NCI-H2227 (cell line): Measurements from ENCODE around the gene AIP.
"Not testable (repeated sequence)": the region's sequence is repeated elsewhere in the genome, so short reads cannot be mapped to it uniquely, and the experiment has no call there.

Experiments
- DNase-seq: peaks from one replicate; lab custom pipeline; 2025; ENCODE audit not compliant: unreplicated experiment; lab: John Stamatoyannopoulos, UW

Gene AIP

DNA sequence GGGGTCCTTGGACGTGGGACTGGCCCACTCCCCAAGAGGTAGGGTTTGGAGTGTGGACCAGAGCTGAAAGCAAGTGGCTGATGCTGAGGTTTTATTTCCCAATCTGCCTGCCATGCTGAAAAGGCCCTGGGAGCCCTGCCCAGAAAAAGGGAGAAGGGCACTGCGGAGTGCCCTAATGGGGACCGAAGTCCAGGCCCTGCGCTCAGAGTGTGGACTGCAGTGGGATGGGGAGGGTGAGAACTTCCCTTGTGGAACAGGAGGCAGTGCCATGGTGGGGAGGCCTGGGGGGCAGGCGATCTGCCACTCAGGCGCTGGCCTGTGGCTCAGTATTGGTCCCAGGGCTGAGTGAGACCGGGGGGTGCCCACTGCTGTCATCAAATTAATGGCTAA is 34.6 kb upstream of the AIP start:
- DNase-seq: no peak

- DNase-seq: no peak
Measured at GRCh38 chr11:67449116-67449844, 33.5 kb upstream of the AIP start.

DNA sequence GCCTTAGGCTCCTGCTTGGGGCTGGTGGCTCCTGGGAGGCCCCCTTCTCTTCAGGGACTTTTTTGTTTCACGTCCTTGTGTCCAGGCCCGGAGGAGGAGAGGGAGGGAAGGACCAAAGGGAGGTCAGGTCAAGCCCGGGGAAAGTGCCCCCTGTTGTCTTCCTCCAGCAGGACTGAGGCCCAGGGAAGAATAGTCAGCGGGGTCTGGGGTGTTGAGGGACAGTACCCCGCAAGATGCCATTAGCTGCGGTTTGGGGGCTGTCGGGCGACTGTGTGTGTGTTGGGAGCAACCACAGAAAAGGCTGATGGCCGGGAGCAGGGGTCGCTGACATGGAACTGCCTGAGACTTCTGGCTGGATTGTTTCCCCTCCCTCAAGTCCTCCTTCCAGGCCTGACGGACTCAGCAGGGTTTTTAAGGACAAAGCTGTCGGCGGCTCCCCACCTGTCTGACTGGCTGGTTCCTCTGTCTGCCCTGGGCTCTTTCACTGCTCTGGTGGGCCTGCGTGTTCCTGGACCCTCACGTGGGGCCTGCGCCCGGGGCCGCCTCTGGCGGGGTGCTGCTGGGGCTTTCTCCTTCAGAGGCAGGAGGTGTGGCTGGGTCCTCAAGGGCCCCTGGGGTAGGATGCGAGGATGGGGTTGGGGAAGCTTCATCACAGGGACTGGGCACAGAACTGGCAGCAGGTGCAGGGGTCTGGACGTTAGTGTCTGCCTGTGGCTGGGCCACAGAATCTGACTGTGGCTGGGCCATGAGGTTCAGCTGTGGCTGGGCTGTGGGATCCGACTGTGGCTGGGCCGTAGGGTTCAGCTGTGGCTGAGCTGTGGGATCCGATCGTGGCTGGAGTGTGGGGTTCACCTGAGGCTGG is 31.8 kb upstream of the AIP start:
- no peak for DNase-seq

DNA sequence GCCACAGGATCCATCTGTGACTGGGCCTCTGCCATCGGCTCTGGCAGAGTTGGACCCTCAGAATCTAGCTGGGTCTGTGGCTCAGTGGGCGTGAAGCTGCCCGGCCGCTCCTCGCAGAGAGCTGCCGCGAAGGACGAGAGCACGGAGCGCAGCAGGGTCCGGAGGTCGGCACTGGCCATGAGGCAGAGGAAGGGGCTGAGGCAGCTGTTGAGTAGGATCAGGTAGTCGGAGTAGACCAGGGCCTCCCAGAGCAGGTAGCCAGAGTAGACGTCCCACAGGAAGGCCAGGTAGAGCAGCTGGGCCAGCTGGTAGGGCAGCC is 31.2 kb upstream of the AIP start:
- no peak for DNase-seq

- no peak for DNase-seq
Measured at GRCh38 chr11:67452141-67452952, 30.5 kb upstream of the AIP start, which contains the start of gene GPR152. Gene GPR152 (minus strand): TSS chr11:67452729. CDS start chr11:67452724, 5 bp downstream.

DNA sequence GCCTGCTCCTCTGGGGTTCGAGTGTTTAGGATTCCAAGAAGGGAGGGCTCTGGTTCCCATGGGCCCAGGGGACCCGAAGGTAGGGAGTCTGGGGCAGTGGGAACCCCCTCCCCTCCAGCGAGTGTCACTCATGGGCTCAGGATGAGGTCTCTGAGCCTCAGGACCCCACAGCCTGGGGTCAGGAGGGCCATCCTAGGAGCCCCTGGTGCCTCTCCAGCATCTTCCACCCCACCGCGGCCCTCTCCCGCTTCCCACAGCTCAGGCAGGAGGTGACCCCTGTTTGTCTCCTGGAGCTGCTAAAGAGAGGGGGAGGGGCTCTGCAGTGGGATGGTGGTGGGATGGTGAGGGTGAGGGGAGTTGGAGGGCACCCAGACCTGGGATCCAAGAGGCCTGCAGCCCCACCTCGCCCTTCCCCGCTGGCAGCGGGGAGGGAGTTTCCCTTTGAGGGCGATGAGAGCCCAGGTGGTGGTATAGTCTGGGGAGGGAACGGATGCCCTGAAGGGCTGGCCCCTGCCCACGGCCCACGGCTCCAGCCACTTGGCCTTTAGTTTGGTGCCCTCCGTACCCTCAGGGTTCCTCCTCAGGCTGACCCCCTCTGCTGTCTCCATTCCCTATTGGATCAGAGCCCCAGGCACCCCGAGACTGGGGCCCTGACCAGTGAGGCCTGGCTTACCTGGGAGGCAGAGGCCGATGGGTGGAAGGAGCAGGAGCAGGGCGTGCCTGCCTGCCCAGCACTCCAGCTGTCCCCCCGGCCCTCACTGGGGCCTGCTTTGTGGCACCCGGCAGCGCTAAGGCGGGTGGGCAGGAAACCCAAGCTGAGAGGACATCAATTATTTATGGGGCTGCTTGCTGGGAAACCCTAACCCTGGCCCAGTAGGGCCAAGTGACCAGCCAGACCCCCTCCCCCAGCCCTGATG is 28.8 kb upstream of the AIP start:
- DNase-seq: no peak

GRCh38 chr11:67455054-67455453 is 27.8 kb upstream of the AIP start, which contains the start of gene CABP4:
Gene CABP4 (plus strand): TSS chr11:67455354. CDS start chr11:67455424, 70 bp downstream.
- no peak for DNase-seq

DNA sequence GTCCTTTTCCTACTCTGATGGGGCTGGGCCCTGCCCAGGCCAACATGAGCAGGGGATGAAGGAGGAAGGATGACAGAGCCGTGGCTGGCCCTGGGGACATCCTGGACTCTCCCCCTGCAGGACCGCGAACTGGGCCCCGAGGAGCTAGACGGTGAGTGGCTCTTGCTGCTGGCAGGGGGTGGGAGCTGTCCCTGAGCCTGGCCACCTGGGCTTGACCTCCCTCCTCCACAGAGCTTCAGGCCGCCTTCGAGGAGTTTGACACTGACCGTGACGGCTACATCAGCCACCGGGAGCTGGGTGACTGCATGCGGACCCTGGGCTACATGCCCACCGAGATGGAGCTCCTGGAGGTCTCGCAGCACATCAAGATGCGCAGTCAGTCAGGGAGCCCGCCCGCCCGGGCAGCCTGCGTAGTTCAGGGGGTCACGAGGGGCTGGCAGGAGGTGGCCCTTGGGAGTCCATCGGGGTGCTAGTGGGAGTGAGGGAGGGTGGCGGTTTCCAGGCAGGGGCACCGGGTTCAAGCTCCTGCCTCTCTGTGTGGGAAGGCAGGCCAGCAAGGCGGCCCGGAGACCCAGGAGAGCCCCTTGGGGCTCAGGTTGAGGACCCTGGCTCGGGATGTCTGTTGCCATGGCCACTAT is 26.6 kb upstream of the AIP start:
- no peak for DNase-seq

GRCh38 chr11:67457453-67457852 is 25.4 kb upstream of the AIP start:
- DNase-seq: no peak

DNA sequence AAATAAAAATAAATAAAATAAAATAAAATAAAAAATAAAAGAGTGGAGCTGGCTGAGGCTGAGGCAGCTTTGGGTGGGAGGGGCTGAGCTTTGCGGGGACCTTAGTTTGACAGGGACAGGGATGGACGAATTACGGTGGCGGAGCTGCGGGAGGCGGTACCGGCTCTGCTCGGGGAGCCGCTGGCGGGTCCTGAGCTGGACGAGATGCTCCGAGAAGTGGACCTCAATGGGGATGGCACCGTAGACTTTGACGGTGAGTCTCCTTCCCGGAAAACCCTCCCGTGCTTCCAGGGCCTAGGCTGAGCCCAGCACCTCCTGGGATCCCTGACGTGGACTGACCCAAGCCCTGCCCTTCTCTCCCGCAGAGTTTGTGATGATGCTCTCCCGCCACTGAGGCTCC is 24.6 kb upstream of the AIP start:
- DNase-seq: no peak

- DNase-seq: no peak
Measured at GRCh38 chr11:67463186-67463585, 19.6 kb upstream of the AIP start.

DNA sequence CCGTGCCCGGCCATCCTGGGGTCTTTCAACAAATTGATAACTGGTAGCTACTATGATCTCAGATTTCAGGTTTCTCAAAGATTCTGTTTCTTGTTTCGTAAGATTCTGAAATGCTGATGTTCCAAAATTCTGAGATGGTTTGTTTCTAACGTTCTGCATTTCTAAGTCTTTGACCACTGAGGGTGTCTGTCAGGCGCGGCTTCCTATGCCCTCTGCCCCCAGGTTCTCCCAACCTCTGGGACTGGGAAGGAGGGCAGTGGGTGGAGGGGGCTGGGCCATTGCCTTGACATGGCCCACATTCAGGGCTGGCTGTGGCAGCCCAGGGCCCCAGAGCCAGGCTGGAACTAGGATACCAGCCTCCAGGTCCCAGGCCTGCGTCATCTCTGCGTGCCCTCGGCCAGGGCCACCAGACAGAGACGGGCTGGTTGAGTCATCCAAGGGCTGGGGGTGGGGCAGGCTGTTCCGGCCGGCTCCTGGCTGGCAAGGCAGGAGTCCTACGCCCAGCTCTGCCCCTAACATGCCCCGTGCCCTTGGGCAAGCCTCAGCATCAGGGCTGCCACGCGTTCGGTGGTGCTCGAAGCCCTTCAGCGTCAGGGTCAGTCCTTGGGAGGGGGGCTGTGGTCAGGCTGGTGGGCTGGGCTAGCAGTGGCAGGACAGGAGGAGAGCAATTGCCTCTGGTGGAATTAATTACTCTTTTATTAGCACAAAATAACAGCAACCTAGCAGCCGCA is 19.0 kb upstream of the AIP start:
- DNase-seq: no peak

GRCh38 chr11:67464411-67465188 is 18.2 kb upstream of the AIP start:
- DNase-seq: peak; percentile 55

- no peak for DNase-seq
Measured at GRCh38 chr11:67465189-67465510, 17.7 kb upstream of the AIP start.

DNA sequence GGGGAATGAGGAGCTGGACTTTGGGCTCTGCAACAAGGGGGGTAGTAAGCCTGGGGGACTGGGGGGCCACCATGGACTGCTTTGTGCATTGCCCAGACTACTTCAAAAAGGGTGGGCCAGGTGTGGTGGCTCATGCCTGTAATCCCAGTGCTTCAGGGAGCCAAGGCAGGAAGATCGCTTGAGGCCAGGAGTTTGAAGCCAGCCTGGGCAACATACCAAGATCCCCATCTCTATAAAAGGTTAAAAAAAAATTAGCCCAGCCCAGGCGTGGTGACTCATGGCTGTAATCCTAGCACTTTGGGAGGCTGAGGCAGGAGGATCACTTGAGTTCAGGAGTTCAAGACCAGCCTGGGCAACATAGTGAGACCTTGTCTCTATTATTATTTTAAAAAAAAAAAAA is 17.3 kb upstream of the AIP start:
- DNase-seq: not testable (repeated sequence)

DNA sequence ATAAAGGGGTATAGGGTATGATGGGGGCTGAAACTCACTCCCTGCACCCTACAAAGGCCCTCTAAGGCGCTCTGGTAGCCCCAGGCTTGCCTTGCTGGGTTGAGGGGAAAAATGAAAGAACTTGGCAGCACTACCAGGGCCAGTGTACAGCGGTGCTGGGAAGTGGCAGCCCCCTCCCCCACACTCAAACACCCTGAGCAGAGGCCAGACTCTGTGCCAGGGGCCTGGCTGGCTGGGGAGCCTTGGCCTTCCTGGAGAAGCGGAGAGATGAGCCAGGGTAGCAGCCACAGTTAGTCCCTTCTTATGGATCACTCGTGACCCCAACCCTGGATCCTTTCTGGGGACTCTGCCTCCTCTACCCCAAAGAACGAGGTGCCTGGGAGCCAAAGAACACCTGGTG is 16.5 kb upstream of the AIP start:
- DNase-seq: no peak

DNA sequence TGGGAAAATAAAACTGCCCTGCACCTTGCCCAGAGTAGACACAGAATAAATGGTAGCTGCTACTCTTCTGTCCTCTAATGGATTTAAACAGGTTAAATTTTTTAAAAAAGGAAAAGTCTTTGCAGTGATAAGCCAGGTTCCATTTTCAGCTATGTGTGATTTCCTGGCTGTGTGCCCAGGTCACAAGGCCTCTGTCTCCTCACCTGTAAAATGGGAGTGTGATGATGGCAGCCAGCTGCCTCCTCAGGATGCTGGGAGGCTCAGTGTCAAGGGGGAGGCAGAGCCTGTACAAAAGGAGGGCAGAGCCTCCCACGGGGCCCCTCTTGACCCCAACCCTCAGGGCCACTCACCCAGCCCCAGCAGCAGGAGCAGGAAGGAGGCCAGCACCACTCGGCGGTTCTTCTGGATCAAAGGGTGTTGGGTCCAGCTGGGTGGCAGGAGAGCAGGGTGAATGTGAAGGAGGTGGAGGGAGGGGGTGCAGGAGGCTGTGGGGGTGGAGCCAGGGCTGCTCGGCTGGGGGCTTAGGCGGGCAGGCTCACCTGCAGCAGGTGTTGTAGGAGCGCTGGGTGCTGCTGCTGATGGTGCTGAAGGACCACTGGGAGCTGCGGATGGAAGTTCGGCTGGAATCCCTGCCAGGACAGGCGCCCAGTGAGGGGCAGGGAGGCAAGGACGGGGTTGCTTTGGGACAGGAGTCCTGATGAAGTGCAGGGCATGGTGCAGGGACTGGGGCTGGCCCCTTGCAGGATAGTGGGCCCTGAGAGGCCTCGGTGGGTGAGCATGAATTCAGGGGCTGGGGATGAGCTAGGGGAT is 15.7 kb upstream of the AIP start:
- no peak for DNase-seq

DNA sequence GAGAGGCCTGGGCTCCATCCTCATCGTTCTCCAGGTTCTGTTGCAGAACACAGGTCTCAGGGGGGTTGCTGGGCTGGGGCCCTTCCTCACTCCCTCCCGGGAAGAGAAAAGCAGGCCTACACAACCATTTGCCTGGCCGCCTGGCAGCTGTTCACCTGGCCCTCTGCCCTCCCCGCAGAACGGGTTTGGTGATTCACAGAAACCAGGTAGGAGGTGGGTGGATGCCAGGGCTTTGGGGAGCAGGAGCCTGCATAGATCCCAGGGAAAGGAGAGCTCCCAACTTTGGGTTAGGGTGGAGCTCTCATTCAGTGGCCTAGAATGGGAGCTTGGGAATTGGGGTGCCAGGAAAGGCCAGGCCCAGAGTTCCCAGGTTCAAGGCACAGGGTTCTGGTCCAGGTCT is 14.8 kb upstream of the AIP start:
- no peak for DNase-seq
